HEK293 (cell line): ENCODE measurements around the gene STN1.

Source experiments
- BCL11A ChIP-seq: fragments of 450-650 bp; formaldehyde crosslinking; IDR thresholded peaks from 2 replicates; pipeline ENCODE4 v1.5.1; 2016; ENCODE audit warnings: low read depth, missing biosample characterization, missing genetic modification characterization
- HOXD13 ChIP-seq: sonication (generic); formaldehyde crosslinking; IDR thresholded peaks from 2 replicates; pipeline ENCODE4 v1.8.0; 2022; ENCODE audit warnings: missing genetic modification reagents, borderline replicate concordance
- KLF9 ChIP-seq: fragments of 450-650 bp; formaldehyde crosslinking; IDR thresholded peaks from 2 replicates; pipeline ENCODE4 v1.5.1; 2016; ENCODE audit warnings: missing biosample characterization, missing genetic modification characterization, low read depth
- MEIS1 ChIP-seq: sonication (generic); formaldehyde crosslinking; IDR thresholded peaks from 2 replicates; pipeline ENCODE4 v1.8.1; 2022; ENCODE audit warnings: missing genetic modification reagents, mild to moderate bottlenecking, borderline replicate concordance
- MZF1 ChIP-seq: fragments of 450-650 bp; formaldehyde crosslinking; IDR thresholded peaks from 2 replicates; pipeline ENCODE4 v1.5.1; 2017; ENCODE audit warnings: missing biosample characterization, missing genetic modification characterization, borderline replicate concordance
- SALL2 ChIP-seq: fragments of 450-650 bp; formaldehyde crosslinking; IDR thresholded peaks from 2 replicates; pipeline ENCODE4 v1.5.0; 2017; ENCODE audit warnings: missing biosample characterization, mild to moderate bottlenecking, missing genetic modification characterization, borderline replicate concordance
- TRIM28 ChIP-seq: IDR thresholded peaks from 2 replicates; pipeline ENCODE4 v1.6.1; 2011; ENCODE audit warnings: low read length, control low read depth, borderline replicate concordance
- ZNF121 ChIP-seq: fragments of 450-650 bp; formaldehyde crosslinking; IDR thresholded peaks from 2 replicates; pipeline ENCODE4 v1.5.1; 2016; ENCODE audit warnings: missing biosample characterization, missing genetic modification characterization
- ZNF140 ChIP-seq: fragments of 450-650 bp; formaldehyde crosslinking; IDR thresholded peaks from 2 replicates; pipeline ENCODE4 v1.5.1; 2016; ENCODE audit warnings: missing biosample characterization, missing genetic modification characterization
- ZNF157 ChIP-seq: fragments of 450-650 bp; formaldehyde crosslinking; IDR thresholded peaks from 2 replicates; pipeline ENCODE4 v1.5.1; 2016; ENCODE audit warnings: missing biosample characterization, missing genetic modification characterization
- ZNF175 ChIP-seq: fragments of 450-650 bp; formaldehyde crosslinking; IDR thresholded peaks from 2 replicates; pipeline ENCODE4 v1.5.1; 2016; ENCODE audit warnings: missing biosample characterization, missing genetic modification characterization
- ZNF292 ChIP-seq: fragments of 450-650 bp; formaldehyde crosslinking; IDR thresholded peaks from 2 replicates; pipeline ENCODE4 v1.5.1; 2016; ENCODE audit warnings: low read depth, missing biosample characterization, missing genetic modification characterization, borderline replicate concordance
- ZNF335 ChIP-seq: fragments of 450-650 bp; formaldehyde crosslinking; conservative IDR thresholded peaks from 2 replicates; pipeline ENCODE4 v1.5.1; 2016; ENCODE audit warnings: missing biosample characterization, missing genetic modification characterization
- ZNF366 ChIP-seq: fragments of 450-650 bp; formaldehyde crosslinking; conservative IDR thresholded peaks from 2 replicates; pipeline ENCODE4 v1.5.1; 2016; ENCODE audit warnings: missing biosample characterization, missing genetic modification characterization
- ZNF514 ChIP-seq: fragments of 450-650 bp; formaldehyde crosslinking; IDR thresholded peaks from 2 replicates; pipeline ENCODE4 v1.5.1; 2016; ENCODE audit warnings: missing biosample characterization, missing genetic modification characterization
- ZNF544 ChIP-seq: fragments of 450-650 bp; formaldehyde crosslinking; IDR thresholded peaks from 2 replicates; pipeline ENCODE4 v1.5.0; 2017; ENCODE audit warnings: missing biosample characterization, missing genetic modification characterization
- ZNF585B ChIP-seq: fragments of 450-650 bp; formaldehyde crosslinking; IDR thresholded peaks from 2 replicates; pipeline ENCODE4 v1.5.1; 2016; ENCODE audit warnings: missing biosample characterization, missing genetic modification characterization
- ZNF626 ChIP-seq: fragments of 450-650 bp; sonication (Bioruptor Pico); formaldehyde crosslinking; IDR thresholded peaks from 2 replicates; pipeline ENCODE4 v1.5.1; 2018; ENCODE audit warnings: missing biosample characterization, missing genetic modification characterization, inconsistent platforms
- ZNF701 ChIP-seq: fragments of 450-650 bp; formaldehyde crosslinking; IDR thresholded peaks from 2 replicates; pipeline ENCODE4 v1.5.1; 2016; ENCODE audit warnings: missing biosample characterization, missing genetic modification characterization
- ZNF830 ChIP-seq: fragments of 450-650 bp; IDR thresholded peaks from 2 replicates; pipeline ENCODE4 v1.5.0; 2018; ENCODE audit warnings: missing biosample characterization, missing genetic modification characterization, low read depth, mild to moderate bottlenecking, moderate library complexity
- TF ChIP-seq, protein P1 (sequence below): fragments of 450-650 bp; formaldehyde crosslinking; IDR thresholded peaks from 2 replicates; pipeline ENCODE4; 2016; ENCODE audit warnings: missing biosample characterization, missing genetic modification characterization
- TF ChIP-seq, protein P2 (sequence below): fragments of 450-650 bp; formaldehyde crosslinking; IDR thresholded peaks from 2 replicates; pipeline ENCODE4 v1.5.1; 2017; ENCODE audit warnings: missing biosample characterization, missing genetic modification characterization
- TF ChIP-seq, protein P3 (sequence below): fragments of 450-650 bp; formaldehyde crosslinking; IDR thresholded peaks from 2 replicates; pipeline ENCODE4 v1.5.1; 2016; ENCODE audit warnings: missing biosample characterization, missing genetic modification characterization
- TF ChIP-seq, protein P4 (sequence below): fragments of 450-650 bp; formaldehyde crosslinking; IDR thresholded peaks from 2 replicates; pipeline ENCODE4 v1.5.1; 2016; ENCODE audit warnings: missing biosample characterization, missing genetic modification characterization, low read depth
- TF ChIP-seq, protein P5 (sequence below): fragments of 450-650 bp; IDR thresholded peaks from 2 replicates; pipeline ENCODE4 v1.5.1; 2018; ENCODE audit warnings: missing biosample characterization, mild to moderate bottlenecking, missing genetic modification characterization
- TF ChIP-seq, protein P6 (sequence below): fragments of 450-650 bp; formaldehyde crosslinking; IDR thresholded peaks from 2 replicates; pipeline ENCODE4 v1.5.1; 2016; ENCODE audit warnings: missing biosample characterization, missing genetic modification characterization
- TF ChIP-seq, protein P7 (sequence below): fragments of 450-650 bp; formaldehyde crosslinking; IDR thresholded peaks from 2 replicates; pipeline ENCODE4 v1.5.1; 2017; ENCODE audit warnings: missing biosample characterization, missing genetic modification characterization
- TF ChIP-seq, protein P8 (sequence below): fragments of 450-650 bp; formaldehyde crosslinking; IDR thresholded peaks from 2 replicates; pipeline ENCODE4 v1.5.1; 2016; ENCODE audit warnings: missing biosample characterization, missing genetic modification characterization

STN1 gene

DNA sequence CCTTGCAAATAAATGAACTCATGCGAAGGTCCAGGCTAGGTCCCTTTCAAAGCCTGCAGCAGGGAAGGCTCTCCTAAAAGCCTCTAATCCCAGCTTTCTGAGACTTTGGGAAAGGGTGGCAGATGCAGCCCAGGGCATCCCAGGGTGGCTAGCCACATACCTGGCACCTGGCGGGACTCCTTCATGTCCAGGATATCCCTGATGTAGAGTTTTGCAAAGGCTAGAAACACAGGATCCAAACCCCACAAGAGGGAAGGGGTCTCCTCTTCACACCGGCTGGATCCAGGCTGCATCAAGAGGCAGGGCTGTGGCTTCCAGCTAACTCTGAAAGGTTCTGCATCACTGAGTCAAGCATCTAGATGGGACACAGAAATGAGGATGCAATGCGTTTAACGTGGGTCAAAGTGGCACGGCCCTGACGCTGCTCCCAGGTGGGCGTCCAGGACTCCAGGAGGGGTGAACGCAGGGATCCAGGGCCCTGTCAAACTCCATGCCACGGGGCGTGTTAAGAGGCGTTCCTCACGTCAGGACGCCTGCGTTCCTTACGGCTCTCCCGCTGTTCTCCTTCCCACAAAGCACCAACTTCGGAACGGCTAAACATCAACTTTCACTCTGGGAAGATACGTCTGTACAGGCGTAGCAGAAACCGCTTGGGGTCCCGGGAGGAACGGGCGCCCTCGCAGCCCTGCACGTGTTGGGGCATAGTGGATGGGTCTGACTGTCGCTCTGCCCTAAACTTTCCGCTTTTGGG lies 507 bp downstream of the STN1 start (continued):
- peak; percentile 47; the same call in 1 of the 2 replicates for TF ChIP-seq KLF9 (tag by site-specific recombination)
- no peak for TF ChIP-seq SALL2 (tag by site-specific recombination)
- TF ChIP-seq ZNF514 (tag by site-specific recombination) = no peak
- no peak for TF ChIP-seq MZF1
- TF ChIP-seq, protein P1, sequence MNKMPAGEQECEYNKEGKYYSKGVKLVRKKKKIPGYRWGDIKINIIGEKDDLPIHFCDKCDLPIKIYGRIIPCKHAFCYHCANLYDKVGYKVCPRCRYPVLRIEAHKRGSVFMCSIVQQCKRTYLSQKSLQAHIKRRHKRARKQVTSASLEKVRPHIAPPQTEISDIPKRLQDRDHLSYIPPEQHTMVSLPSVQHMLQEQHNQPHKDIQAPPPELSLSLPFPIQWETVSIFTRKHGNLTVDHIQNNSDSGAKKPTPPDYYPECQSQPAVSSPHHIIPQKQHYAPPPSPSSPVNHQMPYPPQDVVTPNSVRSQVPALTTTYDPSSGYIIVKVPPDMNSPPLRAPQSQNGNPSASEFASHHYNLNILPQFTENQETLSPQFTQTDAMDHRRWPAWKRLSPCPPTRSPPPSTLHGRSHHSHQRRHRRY (tag by site-specific recombination) = no peak
- no peak for TF ChIP-seq ZNF157
- no peak for TF ChIP-seq HOXD13 (CRISPR knock-in tag)
- no peak for TF ChIP-seq ZNF626 (tag by site-specific recombination)
- TF ChIP-seq, protein P2, sequence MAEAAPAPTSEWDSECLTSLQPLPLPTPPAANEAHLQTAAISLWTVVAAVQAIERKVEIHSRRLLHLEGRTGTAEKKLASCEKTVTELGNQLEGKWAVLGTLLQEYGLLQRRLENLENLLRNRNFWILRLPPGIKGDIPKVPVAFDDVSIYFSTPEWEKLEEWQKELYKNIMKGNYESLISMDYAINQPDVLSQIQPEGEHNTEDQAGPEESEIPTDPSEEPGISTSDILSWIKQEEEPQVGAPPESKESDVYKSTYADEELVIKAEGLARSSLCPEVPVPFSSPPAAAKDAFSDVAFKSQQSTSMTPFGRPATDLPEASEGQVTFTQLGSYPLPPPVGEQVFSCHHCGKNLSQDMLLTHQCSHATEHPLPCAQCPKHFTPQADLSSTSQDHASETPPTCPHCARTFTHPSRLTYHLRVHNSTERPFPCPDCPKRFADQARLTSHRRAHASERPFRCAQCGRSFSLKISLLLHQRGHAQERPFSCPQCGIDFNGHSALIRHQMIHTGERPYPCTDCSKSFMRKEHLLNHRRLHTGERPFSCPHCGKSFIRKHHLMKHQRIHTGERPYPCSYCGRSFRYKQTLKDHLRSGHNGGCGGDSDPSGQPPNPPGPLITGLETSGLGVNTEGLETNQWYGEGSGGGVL (tag by site-specific recombination) = no peak
- TF ChIP-seq, protein P3, sequence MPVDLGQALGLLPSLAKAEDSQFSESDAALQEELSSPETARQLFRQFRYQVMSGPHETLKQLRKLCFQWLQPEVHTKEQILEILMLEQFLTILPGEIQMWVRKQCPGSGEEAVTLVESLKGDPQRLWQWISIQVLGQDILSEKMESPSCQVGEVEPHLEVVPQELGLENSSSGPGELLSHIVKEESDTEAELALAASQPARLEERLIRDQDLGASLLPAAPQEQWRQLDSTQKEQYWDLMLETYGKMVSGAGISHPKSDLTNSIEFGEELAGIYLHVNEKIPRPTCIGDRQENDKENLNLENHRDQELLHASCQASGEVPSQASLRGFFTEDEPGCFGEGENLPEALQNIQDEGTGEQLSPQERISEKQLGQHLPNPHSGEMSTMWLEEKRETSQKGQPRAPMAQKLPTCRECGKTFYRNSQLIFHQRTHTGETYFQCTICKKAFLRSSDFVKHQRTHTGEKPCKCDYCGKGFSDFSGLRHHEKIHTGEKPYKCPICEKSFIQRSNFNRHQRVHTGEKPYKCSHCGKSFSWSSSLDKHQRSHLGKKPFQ (tag by site-specific recombination) = no peak
- TF ChIP-seq, protein P4, sequence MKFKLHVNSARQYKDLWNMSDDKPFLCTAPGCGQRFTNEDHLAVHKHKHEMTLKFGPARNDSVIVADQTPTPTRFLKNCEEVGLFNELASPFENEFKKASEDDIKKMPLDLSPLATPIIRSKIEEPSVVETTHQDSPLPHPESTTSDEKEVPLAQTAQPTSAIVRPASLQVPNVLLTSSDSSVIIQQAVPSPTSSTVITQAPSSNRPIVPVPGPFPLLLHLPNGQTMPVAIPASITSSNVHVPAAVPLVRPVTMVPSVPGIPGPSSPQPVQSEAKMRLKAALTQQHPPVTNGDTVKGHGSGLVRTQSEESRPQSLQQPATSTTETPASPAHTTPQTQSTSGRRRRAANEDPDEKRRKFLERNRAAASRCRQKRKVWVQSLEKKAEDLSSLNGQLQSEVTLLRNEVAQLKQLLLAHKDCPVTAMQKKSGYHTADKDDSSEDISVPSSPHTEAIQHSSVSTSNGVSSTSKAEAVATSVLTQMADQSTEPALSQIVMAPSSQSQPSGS (tag by site-specific recombination) = no peak
- TF ChIP-seq ZNF585B (tag by site-specific recombination) = no peak
- peak; percentile 75 for TF ChIP-seq ZNF366
- TF ChIP-seq MEIS1 = no peak
- TF ChIP-seq ZNF335 (tag by site-specific recombination) = peak; percentile 96
- no peak for TF ChIP-seq ZNF830 (tag by site-specific recombination)
- TF ChIP-seq, protein P5, sequence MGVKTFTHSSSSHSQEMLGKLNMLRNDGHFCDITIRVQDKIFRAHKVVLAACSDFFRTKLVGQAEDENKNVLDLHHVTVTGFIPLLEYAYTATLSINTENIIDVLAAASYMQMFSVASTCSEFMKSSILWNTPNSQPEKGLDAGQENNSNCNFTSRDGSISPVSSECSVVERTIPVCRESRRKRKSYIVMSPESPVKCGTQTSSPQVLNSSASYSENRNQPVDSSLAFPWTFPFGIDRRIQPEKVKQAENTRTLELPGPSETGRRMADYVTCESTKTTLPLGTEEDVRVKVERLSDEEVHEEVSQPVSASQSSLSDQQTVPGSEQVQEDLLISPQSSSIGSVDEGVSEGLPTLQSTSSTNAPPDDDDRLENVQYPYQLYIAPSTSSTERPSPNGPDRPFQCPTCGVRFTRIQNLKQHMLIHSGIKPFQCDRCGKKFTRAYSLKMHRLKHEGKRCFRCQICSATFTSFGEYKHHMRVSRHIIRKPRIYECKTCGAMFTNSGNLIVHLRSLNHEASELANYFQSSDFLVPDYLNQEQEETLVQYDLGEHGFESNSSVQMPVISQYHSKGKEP = no peak
- TF ChIP-seq ZNF544 (tag by site-specific recombination) = no peak
- no peak for TF ChIP-seq ZNF701
- TF ChIP-seq, protein P6, sequence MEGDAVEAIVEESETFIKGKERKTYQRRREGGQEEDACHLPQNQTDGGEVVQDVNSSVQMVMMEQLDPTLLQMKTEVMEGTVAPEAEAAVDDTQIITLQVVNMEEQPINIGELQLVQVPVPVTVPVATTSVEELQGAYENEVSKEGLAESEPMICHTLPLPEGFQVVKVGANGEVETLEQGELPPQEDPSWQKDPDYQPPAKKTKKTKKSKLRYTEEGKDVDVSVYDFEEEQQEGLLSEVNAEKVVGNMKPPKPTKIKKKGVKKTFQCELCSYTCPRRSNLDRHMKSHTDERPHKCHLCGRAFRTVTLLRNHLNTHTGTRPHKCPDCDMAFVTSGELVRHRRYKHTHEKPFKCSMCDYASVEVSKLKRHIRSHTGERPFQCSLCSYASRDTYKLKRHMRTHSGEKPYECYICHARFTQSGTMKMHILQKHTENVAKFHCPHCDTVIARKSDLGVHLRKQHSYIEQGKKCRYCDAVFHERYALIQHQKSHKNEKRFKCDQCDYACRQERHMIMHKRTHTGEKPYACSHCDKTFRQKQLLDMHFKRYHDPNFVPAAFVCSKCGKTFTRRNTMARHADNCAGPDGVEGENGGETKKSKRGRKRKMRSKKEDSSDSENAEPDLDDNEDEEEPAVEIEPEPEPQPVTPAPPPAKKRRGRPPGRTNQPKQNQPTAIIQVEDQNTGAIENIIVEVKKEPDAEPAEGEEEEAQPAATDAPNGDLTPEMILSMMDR = peak; percentile 54; the same call in 1 of the 2 replicates
- no peak for TF ChIP-seq BCL11A (tag by site-specific recombination)
- TF ChIP-seq, protein P7, sequence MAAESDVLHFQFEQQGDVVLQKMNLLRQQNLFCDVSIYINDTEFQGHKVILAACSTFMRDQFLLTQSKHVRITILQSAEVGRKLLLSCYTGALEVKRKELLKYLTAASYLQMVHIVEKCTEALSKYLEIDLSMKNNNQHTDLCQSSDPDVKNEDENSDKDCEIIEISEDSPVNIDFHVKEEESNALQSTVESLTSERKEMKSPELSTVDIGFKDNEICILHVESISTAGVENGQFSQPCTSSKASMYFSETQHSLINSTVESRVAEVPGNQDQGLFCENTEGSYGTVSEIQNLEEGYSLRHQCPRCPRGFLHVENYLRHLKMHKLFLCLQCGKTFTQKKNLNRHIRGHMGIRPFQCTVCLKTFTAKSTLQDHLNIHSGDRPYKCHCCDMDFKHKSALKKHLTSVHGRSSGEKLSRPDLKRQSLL (tag by site-specific recombination) = no peak
- TF ChIP-seq, protein P8, sequence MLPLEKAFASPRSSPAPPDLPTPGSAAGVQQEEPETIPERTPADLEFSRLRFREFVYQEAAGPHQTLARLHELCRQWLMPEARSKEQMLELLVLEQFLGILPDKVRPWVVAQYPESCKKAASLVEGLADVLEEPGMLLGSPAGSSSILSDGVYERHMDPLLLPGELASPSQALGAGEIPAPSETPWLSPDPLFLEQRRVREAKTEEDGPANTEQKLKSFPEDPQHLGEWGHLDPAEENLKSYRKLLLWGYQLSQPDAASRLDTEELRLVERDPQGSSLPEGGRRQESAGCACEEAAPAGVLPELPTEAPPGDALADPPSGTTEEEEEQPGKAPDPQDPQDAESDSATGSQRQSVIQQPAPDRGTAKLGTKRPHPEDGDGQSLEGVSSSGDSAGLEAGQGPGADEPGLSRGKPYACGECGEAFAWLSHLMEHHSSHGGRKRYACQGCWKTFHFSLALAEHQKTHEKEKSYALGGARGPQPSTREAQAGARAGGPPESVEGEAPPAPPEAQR (tag by site-specific recombination) = no peak
- no peak for TF ChIP-seq ZNF175
- no peak for TF ChIP-seq ZNF140 (tag by site-specific recombination)
- no peak for TF ChIP-seq ZNF292 (tag by site-specific recombination)
- no peak for TF ChIP-seq ZNF121 (tag by site-specific recombination)
- TF ChIP-seq TRIM28 = no peak
